ENCODE data around the gene FOXF1. TPM values are rescaled to one million over a fixed set of nuclear protein-coding genes. Genes with fewer than 3 reads are reported as not detected.

Gene FOXF1
- total and polyA plus RNA-seq, 4 donors = 0.56 to 1.2 (median 0.89) TPM

DNA sequence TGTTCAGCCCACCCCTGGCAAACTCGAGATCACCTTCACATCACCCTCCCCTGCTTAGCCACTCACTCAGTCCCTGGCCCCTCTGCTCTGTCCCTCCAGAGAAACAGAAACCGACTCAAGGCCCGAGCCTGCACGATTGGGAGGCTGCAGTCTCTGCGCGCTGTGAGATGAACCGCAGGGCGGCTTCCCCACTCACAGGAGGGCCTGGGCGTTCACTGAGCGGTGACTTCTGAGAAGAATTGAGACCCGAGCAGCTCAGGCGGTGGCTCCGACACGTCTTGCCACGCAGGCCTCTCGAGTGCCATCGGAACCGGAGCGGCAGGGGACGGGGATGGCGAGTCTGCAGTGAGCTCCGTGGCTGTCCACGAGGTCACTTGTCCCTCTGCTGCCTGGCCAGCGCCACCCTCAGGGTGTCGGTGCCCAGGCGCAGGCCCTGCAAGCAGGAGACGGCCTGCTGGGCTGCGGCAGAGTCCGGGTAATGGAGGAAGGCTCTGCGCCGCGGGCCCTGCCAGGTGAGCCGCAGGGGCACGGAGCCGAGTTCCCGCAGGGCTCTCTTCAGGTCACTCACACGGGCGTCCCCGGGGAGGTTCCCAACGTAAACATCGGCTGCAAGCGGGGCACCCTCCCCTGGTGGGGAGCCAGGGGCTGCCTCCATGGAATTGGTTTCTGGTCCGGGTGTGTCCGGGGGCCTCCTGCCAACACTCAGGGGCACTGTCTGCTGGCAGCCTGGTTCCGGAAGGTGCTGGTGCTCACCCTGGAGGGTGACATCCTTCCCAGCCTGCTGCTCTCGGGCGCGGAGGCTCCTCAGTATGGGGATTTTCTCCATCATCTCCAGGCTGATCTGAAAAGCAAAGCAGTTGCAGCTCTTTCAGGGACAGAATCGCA, 21.6 kb downstream of the FOXF1 start:
- Histone ChIP-seq H3K4me1 (ENCODE audit: control insufficient read depth in 4 of 4, insufficient read depth in 4 of 4, low read length in 3 of 4) (no peaks in the 10 kb centered on the region), H3K9me3 (ENCODE audit: control insufficient read depth in 4 of 4, low read length in 3 of 4) (no peaks in the 10 kb centered on the region), H3K27ac (ENCODE audit: low read depth in 1 of 2, low read length in 2 of 2) (no peak overlapping the region), H3K27me3 (ENCODE audit: control insufficient read depth in 4 of 4, insufficient read depth in 4 of 4, low read length in 3 of 4) (no peaks in the 10 kb centered on the region), H3K4me3 (ENCODE audit: low read depth in 1 of 3, low read length in 3 of 3) (no peak overlapping the region), H3K9ac (ENCODE audit: low read depth in 1 of 2, low read length in 2 of 2) (no peak overlapping the region), H3K36me3 (ENCODE audit: control insufficient read depth in 4 of 4, insufficient read depth in 3 of 4, low read depth in 1 of 4, low read length in 3 of 4) (peaks cover 0 to 14% (median 7%) of the 10 kb centered on the region in 4 donors)
- no peak for TF ChIP-seq FOXA1 (IDR thresholded peaks at IDR 0.05)
- TF ChIP-seq, protein P1, sequence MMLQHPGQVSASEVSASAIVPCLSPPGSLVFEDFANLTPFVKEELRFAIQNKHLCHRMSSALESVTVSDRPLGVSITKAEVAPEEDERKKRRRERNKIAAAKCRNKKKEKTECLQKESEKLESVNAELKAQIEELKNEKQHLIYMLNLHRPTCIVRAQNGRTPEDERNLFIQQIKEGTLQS (IDR thresholded peaks at IDR 0.05) = no peak
- no peak for TF ChIP-seq RXRA (IDR thresholded peaks at IDR 0.05)
- no peak for TF ChIP-seq JUND (IDR thresholded peaks at IDR 0.05)
- TF ChIP-seq, protein P2, sequence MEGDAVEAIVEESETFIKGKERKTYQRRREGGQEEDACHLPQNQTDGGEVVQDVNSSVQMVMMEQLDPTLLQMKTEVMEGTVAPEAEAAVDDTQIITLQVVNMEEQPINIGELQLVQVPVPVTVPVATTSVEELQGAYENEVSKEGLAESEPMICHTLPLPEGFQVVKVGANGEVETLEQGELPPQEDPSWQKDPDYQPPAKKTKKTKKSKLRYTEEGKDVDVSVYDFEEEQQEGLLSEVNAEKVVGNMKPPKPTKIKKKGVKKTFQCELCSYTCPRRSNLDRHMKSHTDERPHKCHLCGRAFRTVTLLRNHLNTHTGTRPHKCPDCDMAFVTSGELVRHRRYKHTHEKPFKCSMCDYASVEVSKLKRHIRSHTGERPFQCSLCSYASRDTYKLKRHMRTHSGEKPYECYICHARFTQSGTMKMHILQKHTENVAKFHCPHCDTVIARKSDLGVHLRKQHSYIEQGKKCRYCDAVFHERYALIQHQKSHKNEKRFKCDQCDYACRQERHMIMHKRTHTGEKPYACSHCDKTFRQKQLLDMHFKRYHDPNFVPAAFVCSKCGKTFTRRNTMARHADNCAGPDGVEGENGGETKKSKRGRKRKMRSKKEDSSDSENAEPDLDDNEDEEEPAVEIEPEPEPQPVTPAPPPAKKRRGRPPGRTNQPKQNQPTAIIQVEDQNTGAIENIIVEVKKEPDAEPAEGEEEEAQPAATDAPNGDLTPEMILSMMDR (IDR thresholded peaks at IDR 0.05; ENCODE audit: low read depth, low read length, missing input control) = no peak
- no peak for TF ChIP-seq YY1 (IDR thresholded peaks at IDR 0.05)
- TF ChIP-seq EGR1 (IDR thresholded peaks at IDR 0.05; ENCODE audit: low read depth in 2 of 2) = no peak
- no peak for TF ChIP-seq RAD21 (IDR thresholded peaks at IDR 0.05)
- 94% methylated on average over 49 of the region's 49 CpGs for WGBS
- DNase-seq (ENCODE audit: low spot score) = no peak

DNA sequence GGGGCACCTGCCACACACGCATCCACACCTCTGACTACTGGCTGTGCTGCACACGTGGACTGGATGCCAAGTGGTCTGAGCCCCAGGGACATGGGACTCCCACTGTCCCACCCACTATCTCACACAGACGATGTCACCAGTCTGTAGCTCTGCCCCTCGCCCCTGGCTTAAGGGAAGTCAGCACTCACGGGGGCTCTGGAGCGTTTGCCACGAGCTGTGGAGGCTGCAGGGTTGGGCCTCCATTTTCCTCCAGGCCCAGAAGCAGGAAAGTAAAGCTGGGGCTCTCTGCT, 22.1 kb downstream of the FOXF1 start:
- Histone ChIP-seq H3K4me3 (ENCODE audit: low read depth in 1 of 3, low read length in 3 of 3) (no peak overlapping the region), H3K36me3 (ENCODE audit: control insufficient read depth in 4 of 4, insufficient read depth in 3 of 4, low read depth in 1 of 4, low read length in 3 of 4) (peaks cover 0 to 15% (median 8%) of the 10 kb centered on the region in 4 donors), H3K9ac (ENCODE audit: low read depth in 1 of 2, low read length in 2 of 2) (no peak overlapping the region), H3K27me3 (ENCODE audit: control insufficient read depth in 4 of 4, insufficient read depth in 4 of 4, low read length in 3 of 4) (no peaks in the 10 kb centered on the region), H3K4me1 (ENCODE audit: control insufficient read depth in 4 of 4, insufficient read depth in 4 of 4, low read length in 3 of 4) (no peaks in the 10 kb centered on the region), H3K9me3 (ENCODE audit: control insufficient read depth in 4 of 4, low read length in 3 of 4) (no peaks in the 10 kb centered on the region), H3K27ac (ENCODE audit: low read depth in 1 of 2, low read length in 2 of 2) (no peak overlapping the region)
- TF ChIP-seq FOXA2 (IDR thresholded peaks at IDR 0.05) = no peak
- TF ChIP-seq, protein P3, sequence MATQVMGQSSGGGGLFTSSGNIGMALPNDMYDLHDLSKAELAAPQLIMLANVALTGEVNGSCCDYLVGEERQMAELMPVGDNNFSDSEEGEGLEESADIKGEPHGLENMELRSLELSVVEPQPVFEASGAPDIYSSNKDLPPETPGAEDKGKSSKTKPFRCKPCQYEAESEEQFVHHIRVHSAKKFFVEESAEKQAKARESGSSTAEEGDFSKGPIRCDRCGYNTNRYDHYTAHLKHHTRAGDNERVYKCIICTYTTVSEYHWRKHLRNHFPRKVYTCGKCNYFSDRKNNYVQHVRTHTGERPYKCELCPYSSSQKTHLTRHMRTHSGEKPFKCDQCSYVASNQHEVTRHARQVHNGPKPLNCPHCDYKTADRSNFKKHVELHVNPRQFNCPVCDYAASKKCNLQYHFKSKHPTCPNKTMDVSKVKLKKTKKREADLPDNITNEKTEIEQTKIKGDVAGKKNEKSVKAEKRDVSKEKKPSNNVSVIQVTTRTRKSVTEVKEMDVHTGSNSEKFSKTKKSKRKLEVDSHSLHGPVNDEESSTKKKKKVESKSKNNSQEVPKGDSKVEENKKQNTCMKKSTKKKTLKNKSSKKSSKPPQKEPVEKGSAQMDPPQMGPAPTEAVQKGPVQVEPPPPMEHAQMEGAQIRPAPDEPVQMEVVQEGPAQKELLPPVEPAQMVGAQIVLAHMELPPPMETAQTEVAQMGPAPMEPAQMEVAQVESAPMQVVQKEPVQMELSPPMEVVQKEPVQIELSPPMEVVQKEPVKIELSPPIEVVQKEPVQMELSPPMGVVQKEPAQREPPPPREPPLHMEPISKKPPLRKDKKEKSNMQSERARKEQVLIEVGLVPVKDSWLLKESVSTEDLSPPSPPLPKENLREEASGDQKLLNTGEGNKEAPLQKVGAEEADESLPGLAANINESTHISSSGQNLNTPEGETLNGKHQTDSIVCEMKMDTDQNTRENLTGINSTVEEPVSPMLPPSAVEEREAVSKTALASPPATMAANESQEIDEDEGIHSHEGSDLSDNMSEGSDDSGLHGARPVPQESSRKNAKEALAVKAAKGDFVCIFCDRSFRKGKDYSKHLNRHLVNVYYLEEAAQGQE (IDR thresholded peaks at IDR 0.05) = no peak
- no peak for TF ChIP-seq JUND (IDR thresholded peaks at IDR 0.05)
- TF ChIP-seq SP1 (IDR thresholded peaks at IDR 0.05) = no peak
- TF ChIP-seq RXRA (IDR thresholded peaks at IDR 0.05) = no peak
- TF ChIP-seq HNF4G (IDR thresholded peaks at IDR 0.05) = no peak
- TF ChIP-seq FOXA1 (IDR thresholded peaks at IDR 0.05) = no peak
- TF ChIP-seq RAD21 (IDR thresholded peaks at IDR 0.05) = no peak
- no peak for TF ChIP-seq HNF4A (conservative IDR thresholded peaks at IDR 0.05)
- no peak for TF ChIP-seq TAF1 (conservative IDR thresholded peaks at IDR 0.05)
- no peak for TF ChIP-seq GABPA (IDR thresholded peaks at IDR 0.05 in 1 of 2, conservative IDR thresholded peaks at IDR 0.05 in 1 of 2)
- no peak for DNase-seq (ENCODE audit: low spot score)
- WGBS = 96% methylated on average over 7 of the region's 7 CpGs

Measured in liver (tissue), 9 donors.